H1 (cell line): ENCODE results near the gene OXER1.

ENCODE experiments used
- EZH2 ChIP-seq: fragments of 200-600 bp; sonication (generic); IDR thresholded peaks from 2 replicates; pipeline ENCODE4 v1.7.1; 2012; ENCODE audit warnings: low read depth, mild to moderate bottlenecking, moderate library complexity, low read length, inconsistent platforms; ENCODE audit not compliant: severe bottlenecking
- POLR2A ChIP-seq, 2 experiments: IDR thresholded peaks; 1 replicate in 1 of 2; 2 replicates in 1 of 2; pipeline ENCODE4 v1.6.1; 2011; ENCODE audit warnings: low read depth in 2 of 2, low read length in 2 of 2, mild to moderate bottlenecking in 2 of 2; ENCODE audit errors: control extremely low read depth in 1 of 2

DNA sequence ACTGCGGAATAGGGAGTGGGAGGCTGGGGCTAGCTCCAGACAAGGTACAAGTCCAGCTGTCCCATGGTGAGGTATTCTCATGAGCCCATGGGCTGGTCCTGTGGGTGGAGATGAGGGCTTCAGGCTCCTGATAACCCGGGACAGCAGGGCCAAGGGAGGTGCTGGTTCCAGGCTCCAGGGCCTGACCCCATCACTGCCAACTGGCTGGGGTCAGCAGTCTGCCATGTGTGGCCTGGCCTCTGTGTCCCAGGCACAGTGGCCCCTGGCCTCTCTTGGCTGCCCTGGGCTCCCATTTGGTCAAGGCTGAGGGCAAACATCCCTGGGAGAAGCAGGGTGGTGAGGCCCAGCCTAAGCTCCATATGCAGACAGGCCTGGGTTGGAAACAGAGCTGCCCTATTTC is 966 bp upstream of the OXER1 start:
- TF ChIP-seq POLR2A (IDR thresholded peaks at IDR 0.05; ENCODE audit: control extremely low read depth in 1 of 2, low read depth in 2 of 2, low read length in 2 of 2) (no peak), EZH2 (no peak)
